GM12801 (cell line): ENCODE data around the gene CCDC27.

Source experiments
- CTCF ChIP-seq: IDR thresholded peaks from one replicate; pipeline ENCODE4 v1.5.1; 2011; ENCODE audit warnings: control low read depth; ENCODE audit not compliant: insufficient read length; ENCODE audit errors: extremely low read depth

The CCDC27 gene

GRCh38 chr1:3821004-3821403 lies 68.8 kb downstream of the CCDC27 start:
- no peak for TF ChIP-seq CTCF
